ENCODE measurements around the gene CYP2D6. TPM values are rescaled to one million over a fixed set of nuclear protein-coding genes. Genes with fewer than 3 reads are reported as not detected.
"Not testable (repeated sequence)": the region's sequence is repeated elsewhere in the genome, so short reads cannot be mapped to it uniquely, and the experiment has no call there.

CYP2D6 gene
- total and polyA plus RNA-seq, 2 of the 13 experiments (the other 11 are each of a cell fraction or from before 2014, with no cell fraction given), result 1.0 to 3.7 TPM

DNA sequence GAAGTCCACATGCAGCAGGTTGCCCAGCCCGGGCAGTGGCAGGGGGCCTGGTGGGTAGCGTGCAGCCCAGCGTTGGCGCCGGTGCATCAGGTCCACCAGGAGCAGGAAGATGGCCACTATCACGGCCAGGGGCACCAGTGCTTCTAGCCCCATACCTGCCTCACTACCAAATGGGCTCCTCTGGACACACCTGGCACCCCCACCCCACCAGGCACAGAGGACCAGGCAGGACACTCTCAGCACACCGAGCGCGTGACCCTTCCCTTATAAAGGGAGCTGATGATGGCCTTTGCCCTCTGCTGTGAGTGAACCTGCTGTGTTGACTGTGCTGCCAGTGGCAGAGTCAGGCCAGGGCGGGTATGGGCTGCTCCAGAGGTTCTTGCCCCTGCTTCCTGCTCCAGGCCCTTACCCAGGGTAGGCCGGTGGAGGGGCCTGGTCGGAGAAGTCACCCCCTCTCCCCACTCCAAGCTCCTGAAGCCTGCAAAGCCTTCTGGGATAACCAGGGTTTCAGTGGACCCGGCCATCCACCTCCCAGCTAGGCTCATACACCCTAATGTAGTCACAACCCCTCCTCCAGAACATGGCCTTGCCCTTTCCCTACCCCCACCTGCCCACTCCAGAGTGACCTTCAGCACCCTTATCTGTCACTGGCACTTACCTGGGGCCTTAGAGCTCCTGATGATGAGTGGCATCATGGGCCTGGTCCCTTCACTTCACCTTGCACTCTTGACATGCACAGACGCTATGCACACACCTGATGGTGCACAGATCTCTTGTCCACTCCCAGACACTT lies at the start of gene CYP2D6 (continued):
- TF ChIP-seq, protein P1, sequence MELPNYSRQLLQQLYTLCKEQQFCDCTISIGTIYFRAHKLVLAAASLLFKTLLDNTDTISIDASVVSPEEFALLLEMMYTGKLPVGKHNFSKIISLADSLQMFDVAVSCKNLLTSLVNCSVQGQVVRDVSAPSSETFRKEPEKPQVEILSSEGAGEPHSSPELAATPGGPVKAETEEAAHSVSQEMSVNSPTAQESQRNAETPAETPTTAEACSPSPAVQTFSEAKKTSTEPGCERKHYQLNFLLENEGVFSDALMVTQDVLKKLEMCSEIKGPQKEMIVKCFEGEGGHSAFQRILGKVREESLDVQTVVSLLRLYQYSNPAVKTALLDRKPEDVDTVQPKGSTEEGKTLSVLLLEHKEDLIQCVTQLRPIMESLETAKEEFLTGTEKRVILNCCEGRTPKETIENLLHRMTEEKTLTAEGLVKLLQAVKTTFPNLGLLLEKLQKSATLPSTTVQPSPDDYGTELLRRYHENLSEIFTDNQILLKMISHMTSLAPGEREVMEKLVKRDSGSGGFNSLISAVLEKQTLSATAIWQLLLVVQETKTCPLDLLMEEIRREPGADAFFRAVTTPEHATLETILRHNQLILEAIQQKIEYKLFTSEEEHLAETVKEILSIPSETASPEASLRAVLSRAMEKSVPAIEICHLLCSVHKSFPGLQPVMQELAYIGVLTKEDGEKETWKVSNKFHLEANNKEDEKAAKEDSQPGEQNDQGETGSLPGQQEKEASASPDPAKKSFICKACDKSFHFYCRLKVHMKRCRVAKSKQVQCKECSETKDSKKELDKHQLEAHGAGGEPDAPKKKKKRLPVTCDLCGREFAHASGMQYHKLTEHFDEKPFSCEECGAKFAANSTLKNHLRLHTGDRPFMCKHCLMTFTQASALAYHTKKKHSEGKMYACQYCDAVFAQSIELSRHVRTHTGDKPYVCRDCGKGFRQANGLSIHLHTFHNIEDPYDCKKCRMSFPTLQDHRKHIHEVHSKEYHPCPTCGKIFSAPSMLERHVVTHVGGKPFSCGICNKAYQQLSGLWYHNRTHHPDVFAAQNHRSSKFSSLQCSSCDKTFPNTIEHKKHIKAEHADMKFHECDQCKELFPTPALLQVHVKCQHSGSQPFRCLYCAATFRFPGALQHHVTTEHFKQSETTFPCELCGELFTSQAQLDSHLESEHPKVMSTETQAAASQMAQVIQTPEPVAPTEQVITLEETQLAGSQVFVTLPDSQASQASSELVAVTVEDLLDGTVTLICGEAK (IDR thresholded peaks at IDR 0.05), result not testable (repeated sequence)
- TF ChIP-seq, protein P1 (CRISPR knock-in tag; IDR thresholded peaks at IDR 0.05), result 0 out of 2 replicates have a peak, but pooled peaks have one; percentile 23
- peak; percentile 88 for TF ChIP-seq AGO1 (IDR thresholded peaks at IDR 0.05; ENCODE audit: low read depth, low read length, poor library complexity, severe bottlenecking)
- peak; percentile 42; the same call in 1 of the 2 replicates for TF ChIP-seq NR2C2 (CRISPR knock-in tag; IDR thresholded peaks at IDR 0.05; ENCODE audit: borderline replicate concordance)
- TF ChIP-seq ZFY (CRISPR knock-in tag; IDR thresholded peaks at IDR 0.05), result peak; percentile 61
- TF ChIP-seq NR2F2 (IDR thresholded peaks at IDR 0.05; ENCODE audit: borderline replicate concordance, low read depth), result 0 out of 2 replicates have a peak, but pooled peaks have one; percentile 18
- peak; percentile 26; the same call in 1 of the 2 replicates for TF ChIP-seq SPEN (CRISPR knock-in tag; IDR thresholded peaks at IDR 0.05; ENCODE audit: low read depth)
- TF ChIP-seq HNRNPL (IDR thresholded peaks at IDR 0.05; ENCODE audit: low read depth, low read length), result peak; percentile 81
- TF ChIP-seq, protein P2, sequence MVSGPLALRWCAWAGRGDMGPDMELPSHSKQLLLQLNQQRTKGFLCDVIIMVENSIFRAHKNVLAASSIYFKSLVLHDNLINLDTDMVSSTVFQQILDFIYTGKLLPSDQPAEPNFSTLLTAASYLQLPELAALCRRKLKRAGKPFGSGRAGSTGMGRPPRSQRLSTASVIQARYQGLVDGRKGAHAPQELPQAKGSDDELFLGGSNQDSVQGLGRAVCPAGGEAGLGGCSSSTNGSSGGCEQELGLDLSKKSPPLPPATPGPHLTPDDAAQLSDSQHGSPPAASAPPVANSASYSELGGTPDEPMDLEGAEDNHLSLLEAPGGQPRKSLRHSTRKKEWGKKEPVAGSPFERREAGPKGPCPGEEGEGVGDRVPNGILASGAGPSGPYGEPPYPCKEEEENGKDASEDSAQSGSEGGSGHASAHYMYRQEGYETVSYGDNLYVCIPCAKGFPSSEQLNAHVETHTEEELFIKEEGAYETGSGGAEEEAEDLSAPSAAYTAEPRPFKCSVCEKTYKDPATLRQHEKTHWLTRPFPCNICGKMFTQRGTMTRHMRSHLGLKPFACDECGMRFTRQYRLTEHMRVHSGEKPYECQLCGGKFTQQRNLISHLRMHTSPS (CRISPR knock-in tag; IDR thresholded peaks at IDR 0.05; ENCODE audit: low read depth), result peak; percentile 87
- TF ChIP-seq RXRB (CRISPR knock-in tag; IDR thresholded peaks at IDR 0.05; ENCODE audit: borderline replicate concordance), result peak; percentile 45; the same call in 1 of the 2 replicates
- peak; percentile 28; the same call in 1 of the 2 replicates for TF ChIP-seq HOXA3 (CRISPR knock-in tag; IDR thresholded peaks at IDR 0.05)
- TF ChIP-seq, protein P3, sequence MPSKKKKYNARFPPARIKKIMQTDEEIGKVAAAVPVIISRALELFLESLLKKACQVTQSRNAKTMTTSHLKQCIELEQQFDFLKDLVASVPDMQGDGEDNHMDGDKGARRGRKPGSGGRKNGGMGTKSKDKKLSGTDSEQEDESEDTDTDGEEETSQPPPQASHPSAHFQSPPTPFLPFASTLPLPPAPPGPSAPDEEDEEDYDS (CRISPR knock-in tag; IDR thresholded peaks at IDR 0.05), result peak; percentile 71; the same call in 1 of the 2 replicates
- peak; percentile 17; the same call in 1 of the 2 replicates for TF ChIP-seq GABPB1 (CRISPR knock-in tag; IDR thresholded peaks at IDR 0.05)
- TF ChIP-seq ZNF572 (CRISPR knock-in tag; IDR thresholded peaks at IDR 0.05), result 0 out of 2 replicates have a peak, but pooled peaks have one; percentile 56
- TF ChIP-seq ZNF607 (CRISPR knock-in tag; IDR thresholded peaks at IDR 0.05; ENCODE audit: borderline replicate concordance), result peak; percentile 31; the same call in 1 of the 2 replicates
- TF ChIP-seq NR2F6 (IDR thresholded peaks at IDR 0.05), result peak; percentile 31; the same call in 1 of the 2 replicates
- TF ChIP-seq NR2F6 (CRISPR knock-in tag; IDR thresholded peaks at IDR 0.05), result peak; percentile 84
- TF ChIP-seq GATAD2A (CRISPR knock-in tag; IDR thresholded peaks at IDR 0.05), result 0 out of 2 replicates have a peak, but pooled peaks have one; percentile 25

Data from HepG2 (cell line).